GM19351 (cell line): Measurements from ENCODE around the gene ZCCHC14.

Source experiments
- ATAC-seq: cut with Tn5 transposase; IDR thresholded peaks from one replicate; pipeline ENCODE4 v1.9.1; 2021; ENCODE audit warnings: mild to moderate bottlenecking, moderate library complexity; ENCODE audit not compliant: unreplicated experiment

ZCCHC14 gene

GRCh38 chr16:87435372-87436224 lies 57.2 kb downstream of the ZCCHC14 start:
- ATAC-seq = no peak

GRCh38 chr16:87434146-87434667 lies 58.6 kb downstream of the ZCCHC14 start:
- no peak for ATAC-seq

- ATAC-seq = no peak
Observed at GRCh38 chr16:87432330-87432915, 60.4 kb downstream of the ZCCHC14 start.

- no peak for ATAC-seq
Observed at GRCh38 chr16:87431926-87432325, 60.9 kb downstream of the ZCCHC14 start.

GRCh38 chr16:87426423-87427215 lies 66.2 kb downstream of the ZCCHC14 start:
- ATAC-seq = no peak

GRCh38 chr16:87425941-87426340 lies 66.9 kb downstream of the ZCCHC14 start:
- ATAC-seq = no peak

- no peak for ATAC-seq
Observed at GRCh38 chr16:87424266-87424665, 68.6 kb downstream of the ZCCHC14 start.

- no peak for ATAC-seq
Observed at GRCh38 chr16:87423429-87423828, 69.4 kb downstream of the ZCCHC14 start.

- no peak for ATAC-seq
Observed at GRCh38 chr16:87422106-87422505, 70.7 kb downstream of the ZCCHC14 start.

- no peak for ATAC-seq
Observed at GRCh38 chr16:87421003-87421912, 71.6 kb downstream of the ZCCHC14 start.

- ATAC-seq = no peak
Observed at GRCh38 chr16:87420026-87421002, 72.5 kb downstream of the ZCCHC14 start.

GRCh38 chr16:87418644-87419043 lies 74.2 kb downstream of the ZCCHC14 start:
- ATAC-seq = no peak

- ATAC-seq = no peak
Observed at GRCh38 chr16:87418216-87418615, 74.6 kb downstream of the ZCCHC14 start.

- ATAC-seq = no peak
Observed at GRCh38 chr16:87417528-87417910, 75.3 kb downstream of the ZCCHC14 start.

- no peak for ATAC-seq
Observed at GRCh38 chr16:87416826-87417527, 75.8 kb downstream of the ZCCHC14 start.

- ATAC-seq = no peak
Observed at GRCh38 chr16:87415441-87415840, 77.4 kb downstream of the ZCCHC14 start.

- no peak for ATAC-seq
Observed at GRCh38 chr16:87414251-87414680, 78.6 kb downstream of the ZCCHC14 start.

GRCh38 chr16:87412996-87413421 lies 79.8 kb downstream of the ZCCHC14 start:
- no peak for ATAC-seq
